Measurements from ENCODE around the gene CD74. TPM values are rescaled to one million over a fixed set of nuclear protein-coding genes. Genes with fewer than 3 reads are reported as not detected.
A peak's percentile ranks its signal among the peaks of the same experiment; 100 is the strongest.

CD74 gene
- total and polyA plus RNA-seq, 2 of the 13 experiments (the other 11 are each of a cell fraction or from before 2014, with no cell fraction given): 34.1 to 84.4 TPM

GRCh38 chr5:150411245-150411979, 1.3 kb downstream of the CD74 start:
- H3K36me3 ChIP-seq (replicated peaks in 1 of 2; ENCODE audit: control insufficient read depth in 1 of 2, insufficient read depth in 2 of 2, low read length in 2 of 2): no peaks in the 10 kb centered on the region; a peak in 1 of 5 replicates
- peaks cover 38% of the 10 kb centered on the region for H3K4me1 ChIP-seq (ENCODE audit: insufficient read depth, low read length)
- FAIRE-seq: no peak
- no peaks in the 10 kb centered on the region for H3K9me3 ChIP-seq (ENCODE audit: low read length)
- intact Hi-C loops (cut with micrococcal nuclease; ENCODE audit: unreplicated experiment): no loop called here
- peak overlapping the region; percentile 97 for H3K4me2 ChIP-seq (ENCODE audit: low read depth, low read length)
- H3K27ac ChIP-seq (ENCODE audit: extremely low read length, insufficient read depth, low read length): no peak overlapping the region
- peak overlapping the region; percentile 7; the same call in 1 of the 2 replicates for H3K9ac ChIP-seq (ENCODE audit: insufficient read depth, low read depth, low read length)
- no TSS peak for BruUV-seq (replicated peaks)
- ChIA-PET POLR2A (interaction anchor here (1.1 to 3.8 kb wide), 7 partner anchors 12 to 111 kb away, joined by 3 to 33 read pairs (median 8); no protein-coding TSS in a partner anchor), CTCF (ENCODE audit: low intra/inter-chr PET ratio, low total read pairs) (interaction anchor here (1.8 kb wide), 1 partner anchor 25 kb away, joined by 5 read pairs; no protein-coding TSS in a partner anchor)
- no peak overlapping the region for H2AFZ ChIP-seq (ENCODE audit: low read length)
- H3K4me3 ChIP-seq (replicated peaks in 1 of 3; ENCODE audit: insufficient read depth in 1 of 3, low read depth in 2 of 3, low read length in 3 of 3): peak overlapping the region in 2 of 3 experiments; percentile 10 to 36; a peak in 2 of 6 replicates
- in situ Hi-C loops (cut with HindIII; ENCODE audit: extremely low pct_ligation_motif_present, low pct_unique_long_range_greater_than_20kb): no loop called here
- no peaks in the 10 kb centered on the region for H3K27me3 ChIP-seq (ENCODE audit: control insufficient read depth in 1 of 2, insufficient read depth in 2 of 2, low read length in 2 of 2)
- no peak for DNase-seq (ENCODE audit: low spot score)
- no peak for ATAC-seq
- WGBS (ENCODE audit: low lambda C conversion rate): 89% methylated on average over 5 of the region's 5 CpGs
- no peaks in the 10 kb centered on the region for H4K20me1 ChIP-seq (ENCODE audit: insufficient read depth, low read length)
- H3K79me2 ChIP-seq (ENCODE audit: insufficient read depth, low read length): peaks cover 5% of the 10 kb centered on the region
- TF ChIP-seq RFX5 (IDR thresholded peaks at IDR 0.05; ENCODE audit: low read depth, low read length) (peak; percentile 99), TARDBP (CRISPR knock-in tag; IDR thresholded peaks at IDR 0.05) (no peak), SRY (CRISPR knock-in tag; IDR thresholded peaks at IDR 0.05) (no peak), ZNF605 (CRISPR knock-in tag; IDR thresholded peaks at IDR 0.05) (0 out of 2 replicates have a peak, but pooled peaks have one; percentile 30), ARNT2 (CRISPR knock-in tag; IDR thresholded peaks at IDR 0.05; ENCODE audit: low read depth) (no peak), ATF2 (CRISPR knock-in tag; IDR thresholded peaks at IDR 0.05) (no peak), ZNF33B (CRISPR knock-in tag; IDR thresholded peaks at IDR 0.05) (no peak), MZF1 (CRISPR knock-in tag; IDR thresholded peaks at IDR 0.05; ENCODE audit: borderline replicate concordance) (no peak), ZNF616 (CRISPR knock-in tag; IDR thresholded peaks at IDR 0.05; ENCODE audit: low read depth) (no peak), RNF219 (CRISPR knock-in tag; IDR thresholded peaks at IDR 0.05) (no peak), ZNF878 (CRISPR knock-in tag; IDR thresholded peaks at IDR 0.05) (no peak), ZNF839 (CRISPR knock-in tag; IDR thresholded peaks at IDR 0.05; ENCODE audit: borderline replicate concordance) (no peak), TGIF2 (CRISPR knock-in tag; IDR thresholded peaks at IDR 0.05) (no peak), GFI1 (CRISPR knock-in tag; IDR thresholded peaks at IDR 0.05; ENCODE audit: borderline replicate concordance) (no peak), TCF12 (IDR thresholded peaks at IDR 0.05) (no peak), TCF12 (CRISPR knock-in tag; IDR thresholded peaks at IDR 0.05) (no peak)
- TF ChIP-seq, protein P1, sequence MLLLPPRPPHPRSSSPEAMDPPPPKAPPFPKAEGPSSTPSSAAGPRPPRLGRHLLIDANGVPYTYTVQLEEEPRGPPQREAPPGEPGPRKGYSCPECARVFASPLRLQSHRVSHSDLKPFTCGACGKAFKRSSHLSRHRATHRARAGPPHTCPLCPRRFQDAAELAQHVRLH (CRISPR knock-in tag; IDR thresholded peaks at IDR 0.05; ENCODE audit: borderline replicate concordance, low read depth): no peak
- TF ChIP-seq, protein P2, sequence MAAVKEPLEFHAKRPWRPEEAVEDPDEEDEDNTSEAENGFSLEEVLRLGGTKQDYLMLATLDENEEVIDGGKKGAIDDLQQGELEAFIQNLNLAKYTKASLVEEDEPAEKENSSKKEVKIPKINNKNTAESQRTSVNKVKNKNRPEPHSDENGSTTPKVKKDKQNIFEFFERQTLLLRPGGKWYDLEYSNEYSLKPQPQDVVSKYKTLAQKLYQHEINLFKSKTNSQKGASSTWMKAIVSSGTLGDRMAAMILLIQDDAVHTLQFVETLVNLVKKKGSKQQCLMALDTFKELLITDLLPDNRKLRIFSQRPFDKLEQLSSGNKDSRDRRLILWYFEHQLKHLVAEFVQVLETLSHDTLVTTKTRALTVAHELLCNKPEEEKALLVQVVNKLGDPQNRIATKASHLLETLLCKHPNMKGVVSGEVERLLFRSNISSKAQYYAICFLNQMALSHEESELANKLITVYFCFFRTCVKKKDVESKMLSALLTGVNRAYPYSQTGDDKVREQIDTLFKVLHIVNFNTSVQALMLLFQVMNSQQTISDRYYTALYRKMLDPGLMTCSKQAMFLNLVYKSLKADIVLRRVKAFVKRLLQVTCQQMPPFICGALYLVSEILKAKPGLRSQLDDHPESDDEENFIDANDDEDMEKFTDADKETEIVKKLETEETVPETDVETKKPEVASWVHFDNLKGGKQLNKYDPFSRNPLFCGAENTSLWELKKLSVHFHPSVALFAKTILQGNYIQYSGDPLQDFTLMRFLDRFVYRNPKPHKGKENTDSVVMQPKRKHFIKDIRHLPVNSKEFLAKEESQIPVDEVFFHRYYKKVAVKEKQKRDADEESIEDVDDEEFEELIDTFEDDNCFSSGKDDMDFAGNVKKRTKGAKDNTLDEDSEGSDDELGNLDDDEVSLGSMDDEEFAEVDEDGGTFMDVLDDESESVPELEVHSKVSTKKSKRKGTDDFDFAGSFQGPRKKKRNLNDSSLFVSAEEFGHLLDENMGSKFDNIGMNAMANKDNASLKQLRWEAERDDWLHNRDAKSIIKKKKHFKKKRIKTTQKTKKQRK (IDR thresholded peaks at IDR 0.05; ENCODE audit: low read length): no peak

All from HepG2 (cell line).